DOHH2 (cell line): ENCODE measurements around the gene POLR3C.

ENCODE experiments used
- CTCF ChIP-seq: fragments of 200-600 bp; sonication (generic); IDR thresholded peaks from one replicate; pipeline ENCODE4 v1.5.1; 2014; ENCODE audit warnings: antibody characterized with exemption, mild to moderate bottlenecking, low read depth, low read length; ENCODE audit not compliant: poor library complexity, severe bottlenecking
- EZH2phosphoT487 ChIP-seq: fragments of 200-600 bp; sonication (generic); IDR thresholded peaks from 2 replicates; pipeline ENCODE4 v1.6.1; 2017; ENCODE audit warnings: borderline replicate concordance, mild to moderate bottlenecking, antibody characterized with exemption, low read length, moderate library complexity, mixed read lengths

- TF ChIP-seq CTCF, result peak; percentile 72
- no peak for TF ChIP-seq EZH2phosphoT487
These were observed 31.5 kb downstream of the POLR3C start for GRCh38 chr1:145855426-145855948.
